Ectodermal cell (in vitro differentiated cells): ENCODE data around the gene ITPKB.

ENCODE experiments used
- H3K27ac ChIP-seq: 2 replicates; pipeline ENCODE4 v1.7.0; 2013; ENCODE audit warnings: mild to moderate bottlenecking, low read depth, low read length; ENCODE audit not compliant: insufficient read depth, poor library complexity, severe bottlenecking
- H3K27me3 ChIP-seq: 2 replicates; pipeline ENCODE4 v1.7.0; 2013; ENCODE audit warnings: mild to moderate bottlenecking, low read length; ENCODE audit not compliant: insufficient read depth, control insufficient read depth, poor library complexity, severe bottlenecking
- H3K36me3 ChIP-seq: one replicate; pipeline ENCODE4 v1.7.0; 2013; ENCODE audit warnings: low read length; ENCODE audit not compliant: control insufficient read depth, insufficient read depth
- H3K4me1 ChIP-seq: one replicate; pipeline ENCODE4 v1.7.0; 2013; ENCODE audit warnings: low read length; ENCODE audit not compliant: control insufficient read depth, insufficient read depth
- H3K4me3 ChIP-seq: 2 replicates; pipeline ENCODE4 v1.7.0; 2013; ENCODE audit warnings: low read depth, low read length, control low read depth; ENCODE audit not compliant: insufficient read depth
- H3K9me3 ChIP-seq: 2 replicates; pipeline ENCODE4 v1.7.0; 2013; ENCODE audit warnings: mild to moderate bottlenecking, low read length, moderate library complexity; ENCODE audit not compliant: control insufficient read depth
- WGBS, 2 experiments: methylation state at CpG; one replicate each; pipeline ENCODE4 v1.1.7; 2013; ENCODE audit warnings: missing lambda C conversion rate in 2 of 2; 5-methylcytosine and 5-hydroxymethylcytosine counted together

The ITPKB gene

GRCh38 chr1:226668173-226668560 lies 70.9 kb downstream of the ITPKB start:
- H3K4me3 ChIP-seq = no peak overlapping the region
- peaks cover 12% of the 10 kb centered on the region for H3K4me1 ChIP-seq
- no peaks in the 10 kb centered on the region for H3K9me3 ChIP-seq
- no peaks in the 10 kb centered on the region for H3K36me3 ChIP-seq
- no peak overlapping the region for H3K27ac ChIP-seq
- 79 to 81% methylated on average over 5 of the region's 5 CpGs for whole genome bisulfite sequencing, 2 experiments
- H3K27me3 ChIP-seq = no peaks in the 10 kb centered on the region

- H3K27me3 ChIP-seq = no peaks in the 10 kb centered on the region
- WGBS, 2 experiments = 91 to 92% methylated on average over 4 of the region's 4 CpGs
- no peak overlapping the region for H3K4me3 ChIP-seq
- H3K4me1 ChIP-seq = peaks cover 19% of the 10 kb centered on the region
- H3K9me3 ChIP-seq = no peaks in the 10 kb centered on the region
- no peak overlapping the region for H3K27ac ChIP-seq
- no peaks in the 10 kb centered on the region for H3K36me3 ChIP-seq
Observed at GRCh38 chr1:226666692-226667091, 72.4 kb downstream of the ITPKB start.

GRCh38 chr1:226666164-226666506 lies 72.9 kb downstream of the ITPKB start:
- no peak overlapping the region for H3K4me3 ChIP-seq
- H3K9me3 ChIP-seq = no peaks in the 10 kb centered on the region
- H3K36me3 ChIP-seq = no peaks in the 10 kb centered on the region
- no peaks in the 10 kb centered on the region for H3K27me3 ChIP-seq
- peaks cover 22% of the 10 kb centered on the region for H3K4me1 ChIP-seq
- WGBS, 2 experiments = 92 to 95% methylated on average over 6 of the region's 6 CpGs
- no peak overlapping the region for H3K27ac ChIP-seq

GRCh38 chr1:226665505-226666163 lies 73.4 kb downstream of the ITPKB start:
- Histone ChIP-seq H3K4me1 (peaks cover 27% of the 10 kb centered on the region), H3K4me3 (no peak overlapping the region), H3K36me3 (no peaks in the 10 kb centered on the region), H3K27ac (no peak overlapping the region), H3K27me3 (no peaks in the 10 kb centered on the region), H3K9me3 (no peaks in the 10 kb centered on the region)
- WGBS, 2 experiments = 93 to 95% methylated on average over 17 of the region's 17 CpGs

GRCh38 chr1:226664413-226665101 lies 74.5 kb downstream of the ITPKB start:
- no peaks in the 10 kb centered on the region for H3K36me3 ChIP-seq
- no peak overlapping the region for H3K4me3 ChIP-seq
- WGBS, 2 experiments = 88 to 93% methylated on average over 15 of the region's 15 CpGs
- no peaks in the 10 kb centered on the region for H3K9me3 ChIP-seq
- no peaks in the 10 kb centered on the region for H3K27me3 ChIP-seq
- no peak overlapping the region for H3K27ac ChIP-seq
- peaks cover 29% of the 10 kb centered on the region for H3K4me1 ChIP-seq

- Histone ChIP-seq H3K4me3 (no peak overlapping the region), H3K27ac (no peak overlapping the region), H3K9me3 (no peaks in the 10 kb centered on the region), H3K36me3 (no peaks in the 10 kb centered on the region), H3K27me3 (no peaks in the 10 kb centered on the region), H3K4me1 (peaks cover 33% of the 10 kb centered on the region)
- WGBS, 2 experiments = 93 to 94% methylated on average over 7 of the region's 7 CpGs
Observed at GRCh38 chr1:226663327-226663704, 75.8 kb downstream of the ITPKB start.

- Histone ChIP-seq H3K4me1 (peaks cover 36% of the 10 kb centered on the region), H3K4me3 (no peak overlapping the region), H3K36me3 (no peaks in the 10 kb centered on the region), H3K9me3 (no peaks in the 10 kb centered on the region), H3K27ac (no peak overlapping the region), H3K27me3 (no peaks in the 10 kb centered on the region)
- 77 to 83% methylated on average over 13 of the region's 13 CpGs for WGBS, 2 experiments
Observed at GRCh38 chr1:226662642-226663326, 76.3 kb downstream of the ITPKB start.

GRCh38 chr1:226661965-226662364 lies 77.1 kb downstream of the ITPKB start:
- Histone ChIP-seq H3K9me3 (no peaks in the 10 kb centered on the region), H3K27me3 (no peaks in the 10 kb centered on the region), H3K27ac (no peak overlapping the region), H3K4me3 (no peak overlapping the region), H3K4me1 (peaks cover 43% of the 10 kb centered on the region), H3K36me3 (no peaks in the 10 kb centered on the region)
- WGBS, 2 experiments = 26 to 39% methylated on average over 6 of the region's 6 CpGs

GRCh38 chr1:226661271-226661670 lies 77.8 kb downstream of the ITPKB start:
- H3K4me1 ChIP-seq = peaks cover 50% of the 10 kb centered on the region
- H3K27me3 ChIP-seq = no peaks in the 10 kb centered on the region

GRCh38 chr1:226660410-226661182 lies 78.5 kb downstream of the ITPKB start:
- Histone ChIP-seq H3K4me1 (peaks cover 57% of the 10 kb centered on the region), H3K36me3 (no peaks in the 10 kb centered on the region), H3K27ac (no peak overlapping the region), H3K9me3 (no peaks in the 10 kb centered on the region), H3K27me3 (no peaks in the 10 kb centered on the region), H3K4me3 (no peak overlapping the region)
- 80 to 84% methylated on average over 17 of the region's 17 CpGs for WGBS, 2 experiments

More at GRCh38 chr1:226661271-226661670, 77.8 kb downstream of the ITPKB start:
- Histone ChIP-seq H3K4me3 (no peak overlapping the region), H3K27ac (no peak overlapping the region), H3K36me3 (no peaks in the 10 kb centered on the region), H3K9me3 (no peaks in the 10 kb centered on the region)
- 92 to 96% methylated on average over 2 of the region's 2 CpGs for WGBS, 2 experiments
